Gastrocnemius medialis (tissue), 4 donors: ENCODE data around the gene GCNT3.

Experiments used
- POLR2A ChIP-seq, 2 donors: fragments of 450-650 bp; IDR thresholded peaks; one replicate each; pipeline ENCODE4 v1.6.1; 2017; ENCODE audit warnings: antibody characterized with exemption in 2 of 2, mild to moderate bottlenecking in 2 of 2, moderate library complexity in 2 of 2
- TF ChIP-seq, protein P1 (sequence below), 5 experiments: fragments of 450-650 bp in 3 of 5; fragments of 200-600 bp in 2 of 5; sonication (generic) in 2 of 5; IDR thresholded peaks in 4 of 5; conservative IDR thresholded peaks in 1 of 5; 1 replicate in 4 of 5; 2 replicates in 1 of 5; pipeline ENCODE4 v1.5.1; 2016 to 2019; ENCODE audit warnings: antibody characterized with exemption in 5 of 5, mild to moderate bottlenecking in 3 of 5, moderate library complexity in 3 of 5

DNA sequence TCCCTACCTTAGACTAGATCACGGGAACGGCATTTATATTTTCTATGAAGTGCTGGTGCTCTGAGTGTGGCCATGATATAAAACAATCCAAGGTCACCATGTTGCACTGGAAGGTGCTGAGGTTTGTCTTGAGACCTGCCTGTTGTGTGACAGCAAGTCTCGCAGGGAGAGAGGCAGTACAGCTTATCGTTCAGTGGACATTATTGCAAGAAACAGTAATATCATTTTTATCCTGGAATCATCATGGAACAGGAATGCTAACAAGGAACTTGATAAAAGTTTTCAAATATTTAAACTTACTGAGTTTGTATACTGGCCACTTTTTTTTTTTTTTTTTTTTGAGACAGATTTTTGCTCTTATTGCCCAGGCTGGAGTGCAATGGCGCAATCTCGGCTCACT is 40.0 kb upstream of the GCNT3 start:
- TF ChIP-seq, protein P1, sequence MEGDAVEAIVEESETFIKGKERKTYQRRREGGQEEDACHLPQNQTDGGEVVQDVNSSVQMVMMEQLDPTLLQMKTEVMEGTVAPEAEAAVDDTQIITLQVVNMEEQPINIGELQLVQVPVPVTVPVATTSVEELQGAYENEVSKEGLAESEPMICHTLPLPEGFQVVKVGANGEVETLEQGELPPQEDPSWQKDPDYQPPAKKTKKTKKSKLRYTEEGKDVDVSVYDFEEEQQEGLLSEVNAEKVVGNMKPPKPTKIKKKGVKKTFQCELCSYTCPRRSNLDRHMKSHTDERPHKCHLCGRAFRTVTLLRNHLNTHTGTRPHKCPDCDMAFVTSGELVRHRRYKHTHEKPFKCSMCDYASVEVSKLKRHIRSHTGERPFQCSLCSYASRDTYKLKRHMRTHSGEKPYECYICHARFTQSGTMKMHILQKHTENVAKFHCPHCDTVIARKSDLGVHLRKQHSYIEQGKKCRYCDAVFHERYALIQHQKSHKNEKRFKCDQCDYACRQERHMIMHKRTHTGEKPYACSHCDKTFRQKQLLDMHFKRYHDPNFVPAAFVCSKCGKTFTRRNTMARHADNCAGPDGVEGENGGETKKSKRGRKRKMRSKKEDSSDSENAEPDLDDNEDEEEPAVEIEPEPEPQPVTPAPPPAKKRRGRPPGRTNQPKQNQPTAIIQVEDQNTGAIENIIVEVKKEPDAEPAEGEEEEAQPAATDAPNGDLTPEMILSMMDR (IDR thresholded peaks at IDR 0.05 in 4 of 5, conservative IDR thresholded peaks at IDR 0.05 in 1 of 5): no peak
- TF ChIP-seq POLR2A (IDR thresholded peaks at IDR 0.05): no peak
